Keratinocyte (primary cell): ENCODE results near the gene AIRE. TPM values are rescaled to one million over a fixed set of nuclear protein-coding genes. Genes with fewer than 3 reads are reported as not detected.

Experiments used
- DNase-seq: peaks from one replicate; pipeline ENCODE4 v3.0.0-alpha.2; 2011; ENCODE audit warnings: low read depth, missing footprints, low spot score
- FAIRE-seq: peaks from 2 replicates; lab custom pipeline; 2011; peaks lifted over from hg19 to GRCh38; lab: Jason Lieb, UNC
- H2AFZ ChIP-seq: 2 replicates; pipeline ENCODE4 v1.6.0; 2012; ENCODE audit warnings: low read length, control low read depth, inconsistent platforms; ENCODE audit not compliant: control insufficient read depth
- H3K27ac ChIP-seq: 2 replicates; pipeline ENCODE4 v1.5.1; 2011; ENCODE audit warnings: low read length; ENCODE audit not compliant: control insufficient read depth, insufficient read depth
- H3K27me3 ChIP-seq: 3 replicates; pipeline ENCODE4 v1.6.0; 2011; ENCODE audit warnings: low read length; ENCODE audit not compliant: control insufficient read depth, insufficient read depth; ENCODE audit errors: extremely low read depth
- H3K36me3 ChIP-seq, 2 experiments: 2 replicates in 1 of 2; 3 replicates in 1 of 2; pipeline ENCODE4 v1.5.1; 2011; ENCODE audit warnings: low read length in 2 of 2, mild to moderate bottlenecking in 1 of 2; ENCODE audit not compliant: control insufficient read depth in 2 of 2, insufficient read depth in 2 of 2; ENCODE audit errors: extremely low read depth in 1 of 2
- H3K4me1 ChIP-seq: 3 replicates; pipeline ENCODE4 v1.5.1; 2011; ENCODE audit warnings: low read length; ENCODE audit not compliant: control insufficient read depth, insufficient read depth; ENCODE audit errors: extremely low read depth
- H3K4me2 ChIP-seq: 3 replicates; pipeline ENCODE4 v1.6.0; 2011; ENCODE audit warnings: low read depth, low read length; ENCODE audit not compliant: control insufficient read depth, insufficient read depth; ENCODE audit errors: extremely low read depth
- H3K4me3 ChIP-seq, 3 experiments: fragments of 200-600 bp in 1 of 3; sonication (generic) in 1 of 3; 2 replicates in 2 of 3; 3 replicates in 1 of 3; pipeline ENCODE4 v1.5.1; 2011 to 2016; ENCODE audit warnings: low read length in 3 of 3, mild to moderate bottlenecking in 3 of 3, control low read depth in 2 of 3, inconsistent platforms in 1 of 3, low read depth in 1 of 3, mixed read lengths in 1 of 3, mixed run types in 1 of 3, moderate library complexity in 1 of 3; ENCODE audit not compliant: control insufficient read depth in 2 of 3, insufficient read depth in 2 of 3; ENCODE audit errors: extremely low read depth in 1 of 3
- H3K79me2 ChIP-seq: 2 replicates; pipeline ENCODE4 v1.6.0; 2012; ENCODE audit warnings: low read length; ENCODE audit not compliant: control insufficient read depth, insufficient read depth
- H3K9ac ChIP-seq: 3 replicates; pipeline ENCODE4 v1.6.0; 2011; ENCODE audit warnings: low read length; ENCODE audit not compliant: control insufficient read depth, insufficient read depth; ENCODE audit errors: extremely low read depth
- H3K9me1 ChIP-seq: 3 replicates; pipeline ENCODE4 v1.6.0; 2011; ENCODE audit warnings: low read length; ENCODE audit not compliant: control insufficient read depth, insufficient read depth; ENCODE audit errors: extremely low read depth
- H3K9me3 ChIP-seq: 2 replicates; pipeline ENCODE4 v1.5.1; 2012; ENCODE audit warnings: low read depth, low read length; ENCODE audit not compliant: control insufficient read depth
- H4K20me1 ChIP-seq: 3 replicates; pipeline ENCODE4 v1.6.0; 2011; ENCODE audit warnings: low read length; ENCODE audit not compliant: control insufficient read depth, insufficient read depth; ENCODE audit errors: extremely low read depth
- EZH2 ChIP-seq: IDR thresholded peaks from one replicate; pipeline ENCODE4 v1.6.1; 2012; ENCODE audit warnings: inconsistent platforms, mild to moderate bottlenecking, low read length, moderate library complexity
- dilution Hi-C: fragments of 300-500 bp; cut with MboI; formaldehyde crosslinking; loops from one replicate; pipeline ENCODE4 v1.7.0; 2020; ENCODE audit warnings: low sequenced_read_pairs; ENCODE audit not compliant: extremely low pct_ligation_motif_present
- polyA plus RNA-seq, 5 experiments: library from polyadenylated mRNA; depleted of rRNA in 3 of 5; stranded (reverse) in 3 of 5; stranded (forward) in 1 of 5; unstranded in 1 of 5; fragments of >200 nt; gene quantifications; 1 replicate in 1 of 5; 2 replicates in 3 of 5; 3 replicates in 1 of 5; pipeline versions ENCODE4 v1.2.1 to v1.2.3, GENCODE V29; 2011 to 2012; ENCODE audit warnings: missing spikeins in 2 of 5, low read depth in 1 of 5, low replicate concordance in 1 of 5
- TF ChIP-seq, protein P1 (sequence below), 3 experiments: IDR thresholded peaks in 1 of 3; conservative IDR thresholded peaks in 1 of 3; optimal IDR thresholded peaks in 1 of 3; 2 replicates in 2 of 3; 3 replicates in 1 of 3; pipeline versions ENCODE3 to v1.5.1; 2011; ENCODE audit warnings: low read length in 3 of 3, mild to moderate bottlenecking in 3 of 3, moderate library complexity in 2 of 3, control low read depth in 1 of 3, inconsistent platforms in 1 of 3; ENCODE audit not compliant: insufficient read depth in 2 of 3; ENCODE audit errors: extremely low read depth in 1 of 3

Gene AIRE
- polyA plus RNA-seq, 1 donor (not counting 4 experiments of a cell fraction or from before 2014, with no cell fraction given): not detected

- dilution Hi-C loops: no loop called here
- no peak for TF ChIP-seq EZH2
- TF ChIP-seq, protein P1, sequence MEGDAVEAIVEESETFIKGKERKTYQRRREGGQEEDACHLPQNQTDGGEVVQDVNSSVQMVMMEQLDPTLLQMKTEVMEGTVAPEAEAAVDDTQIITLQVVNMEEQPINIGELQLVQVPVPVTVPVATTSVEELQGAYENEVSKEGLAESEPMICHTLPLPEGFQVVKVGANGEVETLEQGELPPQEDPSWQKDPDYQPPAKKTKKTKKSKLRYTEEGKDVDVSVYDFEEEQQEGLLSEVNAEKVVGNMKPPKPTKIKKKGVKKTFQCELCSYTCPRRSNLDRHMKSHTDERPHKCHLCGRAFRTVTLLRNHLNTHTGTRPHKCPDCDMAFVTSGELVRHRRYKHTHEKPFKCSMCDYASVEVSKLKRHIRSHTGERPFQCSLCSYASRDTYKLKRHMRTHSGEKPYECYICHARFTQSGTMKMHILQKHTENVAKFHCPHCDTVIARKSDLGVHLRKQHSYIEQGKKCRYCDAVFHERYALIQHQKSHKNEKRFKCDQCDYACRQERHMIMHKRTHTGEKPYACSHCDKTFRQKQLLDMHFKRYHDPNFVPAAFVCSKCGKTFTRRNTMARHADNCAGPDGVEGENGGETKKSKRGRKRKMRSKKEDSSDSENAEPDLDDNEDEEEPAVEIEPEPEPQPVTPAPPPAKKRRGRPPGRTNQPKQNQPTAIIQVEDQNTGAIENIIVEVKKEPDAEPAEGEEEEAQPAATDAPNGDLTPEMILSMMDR (optimal IDR thresholded peaks at IDR 0.05 in 1 of 3, IDR thresholded peaks at IDR 0.05 in 1 of 3, conservative IDR thresholded peaks at IDR 0.05 in 1 of 3; ENCODE audit: extremely low read depth in 1 of 3, insufficient read depth in 2 of 3, low read length in 3 of 3): no peak
- no peak for FAIRE-seq
- H3K36me3 ChIP-seq: no peaks in the 10 kb centered on the region
- H3K9ac ChIP-seq: no peak overlapping the region
- H3K27ac ChIP-seq: no peak overlapping the region
- no peaks in the 10 kb centered on the region for H3K9me1 ChIP-seq
- H3K4me1 ChIP-seq: no peaks in the 10 kb centered on the region
- H3K4me2 ChIP-seq: no peak overlapping the region
- H3K27me3 ChIP-seq: peaks cover 25% of the 10 kb centered on the region
- no peaks in the 10 kb centered on the region for H4K20me1 ChIP-seq
- no peak for DNase-seq
- H3K9me3 ChIP-seq: no peaks in the 10 kb centered on the region
- no peaks in the 10 kb centered on the region for H3K79me2 ChIP-seq
- H2AFZ ChIP-seq: no peak overlapping the region
- H3K4me3 ChIP-seq: no peak overlapping the region
Observed at GRCh38 chr21:44263221-44263760, 22.4 kb upstream of the AIRE start.

DNA sequence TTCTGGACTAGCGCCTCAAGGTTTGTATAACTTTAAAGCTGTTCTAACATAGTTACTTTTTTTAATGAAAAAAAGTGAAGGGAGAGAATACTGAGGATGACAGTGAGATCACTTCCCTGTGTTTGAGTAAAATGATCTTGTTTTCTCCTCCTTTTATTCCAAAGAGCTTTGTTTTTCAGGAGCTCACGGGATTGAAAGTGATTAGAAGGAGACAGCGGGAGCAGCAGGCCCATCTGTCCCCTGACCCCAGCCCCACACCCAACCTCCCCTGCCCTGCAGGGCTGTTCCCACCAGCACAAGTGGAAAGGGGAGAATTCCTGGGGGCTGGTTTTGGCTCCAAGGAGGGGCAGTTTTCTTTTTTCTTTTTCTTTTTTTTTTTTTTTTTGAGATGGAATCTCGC lies 21.9 kb upstream of the AIRE start:
- no peak for TF ChIP-seq EZH2
- TF ChIP-seq, protein P1 (optimal IDR thresholded peaks at IDR 0.05 in 1 of 3, IDR thresholded peaks at IDR 0.05 in 1 of 3, conservative IDR thresholded peaks at IDR 0.05 in 1 of 3; ENCODE audit: extremely low read depth in 1 of 3, insufficient read depth in 2 of 3, low read length in 3 of 3): no peak
- FAIRE-seq (no peak), DNase-seq (no peak)
- dilution Hi-C loops: no loop called here
- no peaks in the 10 kb centered on the region for H4K20me1 ChIP-seq
- no peaks in the 10 kb centered on the region for H3K9me1 ChIP-seq
- H3K4me3 ChIP-seq: no peak overlapping the region
- H2AFZ ChIP-seq: no peak overlapping the region
- H3K27me3 ChIP-seq: peaks cover 22% of the 10 kb centered on the region
- H3K36me3 ChIP-seq: no peaks in the 10 kb centered on the region
- H3K4me1 ChIP-seq: no peaks in the 10 kb centered on the region
- H3K27ac ChIP-seq: no peak overlapping the region
- H3K9ac ChIP-seq: no peak overlapping the region
- H3K4me2 ChIP-seq: no peak overlapping the region
- H3K9me3 ChIP-seq: no peaks in the 10 kb centered on the region
- no peaks in the 10 kb centered on the region for H3K79me2 ChIP-seq
